Stimulated activated CD4-positive, alpha-beta T cell treated with anti-CD3 and anti-CD28 coated beads, Interleukin-1b, Interleukin-23, amount 100 ng/mL, for 4 hours (primary cell): ENCODE data around the gene HYAL3.
A peak's percentile ranks its signal among the peaks of the same experiment; 100 is the strongest.

Experiments
- DNase-seq, 2 donors: peaks; one replicate each; pipeline ENCODE4 v3.0.0-alpha.2; 2020; ENCODE audit warnings: low read depth in 2 of 2

The HYAL3 gene

DNA sequence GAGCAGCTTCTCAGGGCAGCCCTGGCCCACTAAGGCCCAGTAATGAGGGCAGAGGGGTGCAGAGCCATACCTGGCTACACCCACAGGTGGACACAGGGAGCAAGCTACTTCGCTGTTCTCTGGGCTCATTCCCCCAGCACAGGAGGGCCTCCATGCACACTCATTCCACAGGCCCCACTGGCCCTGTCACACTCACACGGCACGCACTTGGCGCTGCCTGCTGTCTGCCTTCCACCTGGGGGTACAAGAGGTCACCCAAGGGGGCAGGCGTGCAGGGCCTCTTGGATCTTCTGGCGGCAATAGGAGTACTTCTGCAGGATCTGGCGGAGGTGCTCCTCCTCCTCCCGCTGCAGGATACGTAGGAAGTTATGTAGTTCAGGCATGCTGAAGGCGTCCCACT, 31.1 kb upstream of the HYAL3 start:
- no peak for DNase-seq

DNA sequence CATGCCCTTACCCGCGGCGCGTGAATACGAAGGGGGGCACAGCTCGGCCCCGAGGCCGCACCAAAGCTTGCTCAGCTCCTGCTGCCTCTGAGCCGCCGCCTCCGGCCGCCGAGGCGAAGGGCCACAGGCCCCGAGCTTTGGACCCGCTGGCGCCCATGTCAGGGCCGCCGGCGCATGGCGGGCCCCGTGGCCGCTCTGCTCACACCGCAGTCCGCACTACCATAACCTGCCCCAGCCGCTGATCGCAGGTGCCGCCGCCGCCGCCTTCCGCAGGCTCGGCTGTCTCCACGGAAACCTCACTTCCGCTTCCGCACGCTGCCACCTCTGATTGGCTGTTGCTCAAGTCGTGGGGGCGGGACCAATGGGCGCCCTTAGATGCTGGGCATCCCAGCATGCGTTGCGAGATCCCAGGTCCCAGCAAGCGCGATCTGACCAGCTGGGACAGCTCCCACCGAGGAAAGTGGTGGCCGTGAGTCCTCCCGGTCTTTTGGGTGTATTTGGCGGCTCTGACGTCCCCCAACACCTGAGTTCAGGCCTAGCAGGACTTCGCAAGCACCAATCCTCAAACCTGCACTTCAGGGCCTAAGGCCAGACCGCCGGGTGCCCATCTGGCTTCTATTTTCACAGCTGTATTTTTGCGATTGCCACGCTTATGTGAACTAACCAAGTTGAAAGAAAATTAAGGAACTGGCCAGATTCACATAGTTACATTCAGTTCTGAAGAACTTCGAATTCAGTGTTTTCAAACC, 28.9 kb upstream of the HYAL3 start, which contains the start of gene TUSC2:
Gene TUSC2, minus strand, starts transcription at position 281 of the 749 bp plus-strand sequence. Its CDS starts 124 bp downstream, at position 157.
- DNase-seq, result peak; percentile 88 to 89

DNA sequence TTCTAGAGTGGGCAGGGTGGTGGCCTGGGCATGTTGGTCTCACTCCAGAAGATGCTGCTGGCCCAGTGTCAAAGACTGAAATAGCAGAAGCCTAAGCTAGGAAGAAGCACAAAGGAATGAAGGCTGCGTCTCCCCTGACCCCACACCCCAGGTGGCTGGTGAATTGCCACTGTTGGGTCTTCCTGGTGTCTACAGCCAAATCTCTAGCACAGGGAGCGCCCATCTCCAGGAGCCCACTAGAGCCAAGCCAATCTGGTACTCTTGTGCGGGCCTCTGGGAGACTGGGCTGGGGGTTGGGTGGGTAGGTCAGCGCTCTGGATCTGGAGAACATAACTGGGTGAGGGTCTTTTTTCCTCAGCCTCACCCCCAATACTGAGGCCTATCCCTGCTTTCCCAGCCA, 27.9 kb upstream of the HYAL3 start:
- DNase-seq, result no peak

DNA sequence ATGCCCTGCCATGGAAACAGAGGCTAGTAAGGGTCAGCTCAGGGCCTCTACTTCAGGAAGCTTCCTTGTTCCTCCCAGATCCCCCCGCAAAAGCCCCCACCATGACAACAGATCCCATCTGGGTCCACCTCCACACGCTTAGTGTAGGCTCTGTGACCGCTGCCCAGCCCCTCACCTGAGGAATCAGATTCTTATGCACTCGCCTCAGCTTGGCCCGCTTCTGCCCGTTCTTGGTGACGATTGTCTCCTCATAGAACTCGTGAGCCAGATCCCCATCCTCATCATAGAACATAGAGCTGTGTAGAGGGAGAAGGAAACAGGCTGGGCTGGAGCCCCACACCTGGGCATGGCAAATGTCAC, 27.0 kb upstream of the HYAL3 start:
- DNase-seq, result no peak

DNA sequence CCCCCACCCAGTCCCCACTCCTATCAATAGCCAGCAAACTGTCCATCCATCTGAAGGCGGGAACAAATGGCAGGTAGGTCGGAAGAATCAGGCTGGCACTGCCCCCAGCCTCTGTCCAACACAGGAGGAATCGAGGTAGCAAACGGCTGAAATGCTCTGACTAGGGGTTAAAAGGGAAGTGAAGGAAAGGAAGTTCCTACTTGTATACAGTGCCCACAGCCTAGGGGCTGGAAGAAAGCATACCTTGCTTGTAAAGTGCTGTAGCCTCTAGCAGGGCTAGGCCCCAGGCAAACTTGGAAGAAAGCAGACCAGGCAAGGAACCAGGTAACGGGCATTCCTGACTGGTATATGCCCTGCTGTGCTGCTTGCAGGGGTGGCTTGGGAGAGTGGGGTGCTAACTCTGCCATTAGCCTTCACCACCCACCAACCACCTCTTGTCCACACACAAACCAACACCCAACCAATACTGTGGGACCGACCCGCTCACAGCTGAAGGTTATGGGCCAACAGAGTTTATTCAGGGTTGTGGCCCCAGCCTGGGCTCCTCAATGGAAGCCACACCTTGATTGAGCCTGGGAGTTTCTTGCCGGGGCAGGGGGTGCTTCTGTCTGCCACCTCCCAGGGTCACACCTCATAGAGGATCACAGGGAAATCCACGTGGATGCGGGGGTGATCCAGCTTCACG, 26.4 kb upstream of the HYAL3 start:
- no peak for DNase-seq

DNA sequence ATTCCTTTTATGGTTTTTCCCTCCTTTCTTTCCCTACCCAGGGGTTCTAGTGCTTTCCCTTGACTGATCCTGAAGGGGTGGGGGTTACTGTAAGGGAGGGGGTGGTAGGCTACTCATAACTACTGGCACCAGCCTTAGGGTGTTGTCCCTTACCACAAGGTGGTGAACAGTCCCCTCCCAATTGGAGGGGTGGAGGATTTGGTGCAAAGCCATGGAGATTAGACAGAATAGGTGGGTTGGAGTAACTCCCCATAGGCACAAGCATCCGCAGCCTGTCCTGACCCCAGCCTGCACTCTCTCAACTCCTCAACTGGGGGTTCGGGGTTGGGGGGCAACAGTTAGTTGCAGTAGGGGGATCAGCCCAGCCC, 25.9 kb upstream of the HYAL3 start:
- DNase-seq, result no peak

DNA sequence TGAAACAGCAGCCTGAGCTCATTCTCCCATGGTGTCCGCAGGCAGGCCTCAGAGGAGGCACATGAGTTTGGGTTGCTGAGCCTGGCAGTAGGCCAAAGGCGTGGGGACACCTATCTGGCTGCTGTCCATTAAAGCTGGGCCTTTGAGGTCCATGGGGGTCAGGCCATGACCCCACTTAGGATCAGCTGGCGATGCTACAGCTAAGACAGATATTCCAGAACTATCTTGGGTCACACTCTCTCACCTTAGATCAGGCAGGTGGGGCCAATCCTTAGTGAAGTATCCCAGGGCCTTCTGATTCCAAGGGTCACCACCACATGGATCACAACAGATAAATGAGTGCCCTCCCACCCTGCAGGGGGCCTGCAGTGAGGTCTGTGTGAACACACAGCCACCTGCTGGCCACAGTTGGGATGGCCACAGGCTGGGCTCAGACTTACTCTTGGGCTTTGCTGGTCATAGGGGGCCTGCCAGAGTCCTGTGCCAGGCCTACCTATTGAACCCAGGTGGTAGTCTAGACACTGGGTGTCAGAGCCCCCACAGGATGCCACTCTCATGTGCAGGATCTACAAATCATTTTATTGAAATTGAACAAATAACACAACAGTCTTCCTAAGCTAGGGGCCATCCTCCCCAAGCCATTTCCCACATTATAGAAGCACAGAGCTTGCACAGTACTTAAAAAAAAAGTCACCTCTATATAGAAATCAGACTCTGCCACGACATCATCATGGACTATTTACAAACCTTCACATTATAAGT, 25.3 kb upstream of the HYAL3 start:
- peak in 1 of 2 donors; percentile 62 for DNase-seq

DNA sequence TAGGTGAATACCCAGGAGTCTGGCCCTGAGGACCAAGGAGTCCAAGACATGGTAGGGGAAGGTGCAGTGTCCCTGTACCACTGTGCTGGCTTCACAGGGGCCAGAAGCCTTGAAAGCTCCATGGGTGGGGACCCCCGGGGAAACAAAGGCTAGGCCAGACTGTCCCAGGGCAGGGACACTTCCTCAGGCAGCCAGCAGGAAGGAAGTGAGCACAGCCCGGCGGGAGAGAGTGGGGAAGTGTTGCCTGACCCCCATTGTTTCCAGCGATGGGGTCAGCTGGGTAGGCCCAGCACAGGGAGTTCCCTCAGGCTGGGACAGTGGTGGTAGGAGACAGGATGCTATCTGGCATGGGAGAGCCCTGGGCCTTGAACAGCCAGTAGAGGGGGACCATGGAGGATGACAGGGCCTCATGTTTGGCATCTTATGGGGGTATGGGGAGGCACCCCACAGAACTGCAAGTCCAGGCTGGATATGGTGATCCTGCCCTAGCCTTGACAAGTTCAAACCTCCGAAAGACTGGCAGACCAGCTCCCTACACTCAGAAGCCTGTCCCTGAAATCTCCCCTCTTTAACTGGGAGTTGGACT, 24.5 kb upstream of the HYAL3 start:
- DNase-seq, result no peak

DNA sequence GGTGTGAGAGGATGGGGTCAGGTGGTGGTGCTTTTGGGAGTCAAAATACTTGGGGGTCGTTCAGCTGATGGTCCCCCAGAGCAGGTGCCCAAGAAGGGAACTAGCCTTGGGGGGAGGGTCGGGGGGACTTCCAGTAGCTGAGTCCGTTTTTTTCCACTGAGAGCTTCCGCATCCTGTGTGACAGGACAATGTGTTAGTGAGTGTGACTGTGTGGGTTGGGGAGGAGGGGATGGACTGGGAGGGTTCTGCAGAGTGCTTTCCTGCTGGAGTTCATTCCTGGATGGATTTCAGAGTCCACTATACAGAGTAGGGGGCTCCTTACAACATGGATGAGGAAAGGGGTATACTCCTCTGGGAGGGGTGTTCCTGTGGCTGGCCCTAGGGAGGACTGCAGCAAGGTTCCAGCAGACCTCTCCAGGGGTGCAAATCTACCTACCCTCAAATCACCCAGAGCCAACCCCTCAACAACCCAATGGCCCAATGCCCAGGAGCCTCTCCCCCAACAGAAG, 23.9 kb upstream of the HYAL3 start:
- no peak for DNase-seq

DNA sequence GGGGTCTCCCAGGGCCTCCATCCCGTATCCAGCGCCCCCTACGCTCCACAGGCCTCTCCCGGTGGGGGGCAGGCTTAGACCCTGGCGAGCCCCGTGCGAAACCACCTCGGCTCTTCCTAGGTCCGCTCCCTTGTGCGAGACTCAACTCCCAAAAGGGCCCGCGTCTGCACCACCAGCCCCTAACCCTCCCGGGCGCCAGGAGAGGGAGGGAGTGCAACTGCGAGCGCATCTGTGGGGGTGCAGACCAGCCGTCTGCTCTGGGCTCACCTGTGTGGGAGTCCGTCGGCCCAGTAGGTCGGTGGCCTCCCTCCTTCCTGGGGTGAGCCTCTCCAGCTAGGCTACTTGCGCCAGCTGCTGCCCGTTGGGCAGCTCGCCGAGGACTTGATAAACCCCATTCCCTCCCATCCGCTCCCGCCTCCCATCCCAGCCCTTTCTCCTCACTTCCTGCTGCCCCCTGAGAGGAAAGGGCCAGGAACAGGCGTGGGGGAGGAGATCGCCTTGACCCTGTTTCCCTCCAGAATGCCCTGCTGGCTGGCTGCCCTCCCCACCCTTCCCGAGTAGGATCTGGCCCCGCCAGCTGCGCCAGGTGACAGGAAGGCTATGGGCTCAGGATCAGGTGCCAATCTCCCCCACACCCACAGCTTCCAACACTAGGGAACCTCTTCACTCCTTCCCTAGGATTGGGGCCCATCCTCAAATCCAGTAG, 23.3 kb upstream of the HYAL3 start, which contains the start of gene HYAL2:
Gene HYAL2, minus strand, starts transcription at position 360 of the 706 bp plus-strand sequence. CDS start 2,256 bp downstream, outside the sequence.
- no peak for DNase-seq

DNA sequence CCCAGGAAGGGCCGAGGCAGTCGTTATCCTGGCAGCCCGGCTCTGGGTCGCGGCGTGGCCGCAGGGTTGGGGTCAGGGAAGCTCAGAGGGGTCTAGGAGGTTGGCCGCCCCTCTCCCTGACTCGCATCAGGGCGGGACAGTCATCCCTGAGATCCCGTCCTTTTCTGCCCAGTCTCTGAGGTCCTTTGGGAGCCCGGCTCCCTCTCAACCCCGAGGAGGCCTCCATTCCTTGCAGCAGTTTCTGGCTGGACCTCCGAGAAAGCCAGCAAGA, 22.8 kb upstream of the HYAL3 start:
- no peak for DNase-seq

DNA sequence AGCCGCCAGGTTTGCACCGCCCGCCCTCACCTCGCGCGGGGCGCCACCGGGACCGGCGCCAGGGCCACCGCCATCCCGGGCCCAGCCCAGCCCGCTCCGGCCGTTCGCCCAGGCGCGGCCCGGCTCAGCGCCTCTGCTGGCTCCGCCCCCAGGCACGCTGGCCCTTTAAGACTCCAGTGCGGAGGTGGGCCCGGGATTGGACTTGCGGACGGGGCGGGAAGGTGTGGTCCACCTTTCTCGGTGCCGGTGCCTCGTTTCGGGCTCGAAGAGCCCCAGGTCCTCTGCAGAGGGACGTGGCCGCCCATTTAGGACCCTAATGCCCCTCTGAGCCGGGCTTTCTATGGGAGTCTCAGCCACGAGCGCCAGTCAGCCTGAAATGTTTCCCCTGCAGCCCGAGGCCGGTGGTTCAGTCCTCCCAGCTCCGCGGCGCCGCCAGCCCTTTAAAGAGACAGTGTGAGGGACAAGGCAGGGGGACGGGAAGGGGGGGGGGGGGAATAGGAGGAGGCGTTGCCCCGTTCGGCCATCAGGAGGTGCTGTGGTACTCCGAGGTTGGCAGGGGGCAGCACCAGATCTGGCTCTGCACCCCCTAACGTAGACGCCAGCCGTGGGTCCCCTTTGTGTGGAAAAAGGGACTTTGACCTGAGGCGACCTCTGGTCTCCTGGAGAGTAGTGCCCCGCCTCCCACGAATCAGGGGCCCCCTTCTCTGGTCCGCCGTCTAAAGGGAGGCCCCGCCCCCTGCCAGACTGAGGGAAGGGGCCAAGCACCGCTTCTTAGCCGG, 22.3 kb upstream of the HYAL3 start:
- peak; percentile 68 to 75 for DNase-seq

DNA sequence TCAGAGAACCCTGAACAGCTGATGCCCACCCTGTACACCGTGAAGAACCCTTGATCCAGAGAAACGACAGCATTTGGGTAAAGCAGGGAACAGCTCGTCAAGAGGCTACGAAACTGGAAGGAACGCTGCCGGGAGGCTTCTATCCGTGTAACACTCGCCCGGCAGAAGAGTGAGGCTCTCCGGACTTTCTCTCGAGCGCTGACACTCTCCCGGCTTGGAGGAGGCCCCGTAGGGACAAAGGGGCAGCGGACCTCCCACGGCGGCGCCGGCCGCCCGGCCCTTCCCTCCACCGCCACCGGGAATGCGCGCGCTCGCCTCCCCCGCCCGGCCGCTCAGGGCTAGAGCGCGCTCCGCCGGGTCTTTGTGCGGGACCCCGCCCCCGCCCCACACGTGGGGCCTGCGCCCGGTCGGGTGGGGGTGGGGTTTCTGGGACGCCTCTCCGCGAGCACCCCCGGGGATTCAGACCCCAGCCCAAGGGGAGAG, 21.7 kb upstream of the HYAL3 start:
- DNase-seq, result peak; percentile 54 to 63

DNA sequence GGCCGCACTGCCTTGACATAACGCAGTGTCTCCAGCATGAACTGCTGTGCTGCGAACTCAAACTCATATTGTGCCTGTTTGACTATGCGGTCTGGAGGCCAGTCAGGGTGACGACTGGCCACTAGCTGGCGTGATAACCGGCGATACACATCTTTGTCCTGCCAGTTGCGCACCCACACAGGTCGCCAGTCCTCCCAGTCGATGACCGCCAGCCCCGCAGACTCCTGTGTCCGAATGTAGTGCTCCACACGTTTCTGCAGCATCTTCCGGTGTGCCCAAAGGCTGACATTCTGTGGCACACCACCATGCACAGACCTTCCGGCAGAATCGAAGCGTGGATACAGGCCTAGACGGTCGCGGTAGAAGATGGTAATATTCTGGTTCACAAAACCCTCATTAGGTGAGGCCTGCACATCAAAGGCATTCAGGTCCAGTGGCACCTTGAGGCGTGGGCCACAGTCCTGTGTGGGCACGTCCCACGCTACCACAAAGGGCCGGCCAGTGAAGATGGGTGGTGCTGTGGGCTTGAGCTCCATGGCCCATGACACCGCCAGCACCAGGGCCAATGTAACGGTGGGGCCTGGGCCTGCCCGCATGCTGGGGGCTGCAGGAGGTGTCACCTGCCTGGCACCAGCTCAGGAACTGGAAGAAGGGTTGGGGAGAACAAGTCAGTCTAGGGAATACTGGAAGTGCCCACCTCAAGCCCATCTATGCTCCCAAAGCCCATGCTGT, 20.9 kb upstream of the HYAL3 start:
- DNase-seq, result no peak

DNA sequence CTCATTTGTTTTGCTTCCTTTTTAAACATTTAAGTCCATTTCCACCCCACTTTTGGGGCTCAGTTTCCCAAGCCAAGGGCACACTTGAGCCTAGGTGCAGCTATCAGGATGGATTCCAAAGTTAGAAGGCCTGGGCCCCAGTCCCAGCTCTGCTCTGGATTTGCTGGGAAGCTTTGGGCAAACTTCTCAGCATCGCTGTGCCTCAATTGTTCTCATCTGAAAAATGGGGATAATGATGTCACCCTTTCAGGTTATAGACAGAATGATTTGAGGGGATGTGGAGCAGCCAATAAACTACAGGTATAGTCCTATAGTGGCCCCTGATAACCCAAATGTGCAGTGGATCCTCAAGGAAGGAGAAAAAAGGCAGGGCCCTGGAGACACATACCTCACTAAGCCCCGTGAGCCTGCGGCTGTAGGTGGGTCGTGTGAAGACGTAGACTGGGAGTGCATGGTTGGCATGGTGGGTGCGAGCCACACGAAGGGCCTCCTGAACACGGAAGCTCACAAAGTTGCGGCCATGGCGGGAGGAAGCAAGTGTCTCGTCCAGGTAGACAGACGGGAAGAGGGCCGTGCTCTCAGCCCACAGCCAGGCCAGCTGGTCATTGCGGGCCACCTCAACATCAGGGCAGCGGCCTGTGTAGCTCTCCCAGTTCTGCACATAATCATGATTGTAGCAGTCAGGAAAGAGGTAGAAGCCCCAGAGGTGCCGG, 20.1 kb upstream of the HYAL3 start:
- no peak for DNase-seq

DNA sequence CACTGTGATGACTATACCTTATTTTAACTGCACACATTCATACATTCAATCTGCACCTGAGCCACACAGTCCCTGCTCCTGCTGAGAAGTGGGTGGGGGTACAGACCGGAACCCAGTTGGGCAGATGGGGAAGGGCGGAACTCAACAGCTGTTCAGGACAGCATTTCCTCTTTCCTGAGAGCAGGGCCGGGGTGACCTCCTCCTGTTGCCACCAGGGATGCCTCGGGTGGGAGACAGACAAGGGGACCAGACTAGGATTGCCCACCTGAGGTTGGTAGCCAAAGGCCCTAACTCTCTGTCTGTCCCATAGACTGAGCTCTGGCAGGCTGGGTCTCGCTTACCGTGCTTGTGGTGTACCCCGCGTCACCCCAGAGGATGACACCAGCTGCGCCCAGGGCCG, 19.4 kb upstream of the HYAL3 start:
- no peak for DNase-seq

DNA sequence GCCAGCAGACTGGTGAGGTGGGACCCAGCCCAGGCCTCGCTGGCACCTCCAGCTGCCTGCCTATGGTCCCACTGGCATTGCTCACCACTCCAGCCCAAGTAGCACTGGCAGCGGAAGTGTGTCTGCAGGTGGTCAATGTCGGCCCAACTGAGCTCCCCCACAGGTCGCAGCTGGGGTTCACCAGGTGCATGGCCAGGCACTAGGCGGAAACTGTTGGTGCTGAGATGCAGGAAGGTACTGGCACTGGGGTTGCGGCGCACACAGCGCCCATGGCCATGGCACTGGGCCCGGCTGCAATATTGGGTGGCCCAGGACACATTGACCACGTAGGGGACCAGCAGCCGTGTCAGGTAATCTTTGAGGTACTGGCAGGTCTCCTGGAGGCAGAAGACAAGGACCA, 19.0 kb upstream of the HYAL3 start:
- no peak for DNase-seq

DNA sequence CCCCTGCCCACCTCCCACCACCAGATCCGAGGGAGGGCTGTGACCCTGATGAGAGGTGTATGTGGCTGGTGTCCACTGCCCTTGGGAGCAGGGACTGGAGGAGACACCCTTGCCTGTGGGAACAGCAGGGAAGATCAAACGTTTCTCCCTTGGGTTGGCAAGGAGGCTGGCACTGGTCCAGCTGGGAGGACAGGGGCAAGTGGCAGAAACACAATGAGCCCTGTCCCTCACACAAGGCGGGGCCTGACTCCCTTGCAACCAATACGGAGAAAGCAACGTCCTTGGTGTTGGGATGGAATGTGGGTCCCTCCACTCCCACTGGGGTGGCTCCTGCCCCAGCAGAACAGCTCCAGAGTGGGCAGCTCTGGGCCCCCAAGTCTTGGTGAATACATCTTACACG, 18.1 kb upstream of the HYAL3 start:
- DNase-seq, result no peak

DNA sequence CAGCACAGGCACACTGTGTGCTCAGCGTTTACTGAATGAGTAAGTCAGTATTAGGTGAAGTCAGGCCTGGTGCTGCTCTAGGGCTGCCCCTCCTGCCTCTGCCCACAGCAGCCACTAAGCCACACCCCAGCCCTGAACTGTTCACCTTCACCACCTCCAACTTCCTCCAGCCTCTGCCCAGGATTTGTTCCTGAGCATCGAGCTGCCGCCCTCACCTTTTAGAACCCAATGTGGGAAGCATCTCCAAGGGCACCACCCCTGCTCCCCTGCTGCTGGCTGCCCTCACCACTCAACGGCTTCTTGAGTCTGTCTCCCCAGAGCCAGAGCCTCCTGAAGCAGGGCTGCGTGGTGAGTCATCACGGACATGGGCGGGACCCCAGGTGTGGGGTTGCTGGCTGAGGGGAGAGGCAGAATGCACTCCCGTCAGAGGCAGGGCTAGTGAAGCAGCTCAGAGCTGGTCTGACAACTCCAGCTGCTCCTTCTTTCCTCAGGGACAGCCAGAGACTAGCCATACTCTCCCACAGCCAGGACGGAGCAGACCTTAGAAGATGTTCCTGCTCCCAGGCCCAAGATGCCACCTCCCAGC, 17.5 kb upstream of the HYAL3 start:
- DNase-seq, result peak in 1 of 2 donors; percentile 54
